B cell (primary cell): ENCODE results near the gene TECPR2. TPM values are rescaled to one million over a fixed set of nuclear protein-coding genes. Genes with fewer than 3 reads are reported as not detected.

Source experiments
- ATAC-seq: fragments of 200-7000 bp; cut with Tn5 transposase; one replicate; pipeline ENCODE4 v1.10.0; 2021; ENCODE audit warnings: low read depth, mild to moderate bottlenecking, moderate number of reproducible peaks, moderate library complexity
- CTCF ChIA-PET: fragments of 350-600 bp; sonication (Branson Sonifier 250); formaldehyde crosslinking; loops from one replicate; lab custom pipeline; 2021; ENCODE audit warnings: antibody characterized with exemption, inconsistent platforms; lab: Charles Lee
- POLR2A ChIA-PET: fragments of 350-600 bp; sonication (Branson Sonifier 250); formaldehyde crosslinking; loops from one replicate; lab custom pipeline; 2021; ENCODE audit warnings: antibody characterized with exemption; lab: Charles Lee
- DNase-seq: peaks from one replicate; pipeline ENCODE4 v3.0.0; 2013
- H2AFZ ChIP-seq: 2 replicates; pipeline ENCODE4 v1.6.1; 2012; ENCODE audit warnings: mild to moderate bottlenecking, low read depth, low read length; ENCODE audit not compliant: insufficient read depth, poor library complexity, severe bottlenecking
- H3K27ac ChIP-seq, 2 donors: 1 replicate in 1 of 2; 2 replicates in 1 of 2; pipeline ENCODE4 v1.5.1; 2012 to 2013; ENCODE audit warnings: low read length in 2 of 2, mild to moderate bottlenecking in 2 of 2, moderate library complexity in 1 of 2
- H3K27me3 ChIP-seq, 4 experiments: fragments of 200-600 bp in 1 of 4; sonication (generic) in 1 of 4; replicated peaks in 1 of 4; 1 replicate in 2 of 4; 2 replicates in 2 of 4; pipeline versions ENCODE4 v1.6.1 to v1.7.0; 2013 to 2016; ENCODE audit warnings: low read length in 3 of 4, mild to moderate bottlenecking in 2 of 4, mixed read lengths in 1 of 4, moderate library complexity in 1 of 4; ENCODE audit not compliant: insufficient read depth in 4 of 4, control insufficient read depth in 3 of 4; ENCODE audit errors: control extremely low read depth in 1 of 4
- H3K36me3 ChIP-seq, 2 experiments: replicated peaks in 1 of 2; 1 replicate in 1 of 2; 2 replicates in 1 of 2; pipeline versions ENCODE4 v1.6.1 to v1.7.1; 2013; ENCODE audit warnings: low read length in 1 of 2; ENCODE audit not compliant: insufficient read depth in 2 of 2, control insufficient read depth in 1 of 2; ENCODE audit errors: control extremely low read depth in 1 of 2, extremely low read depth in 1 of 2
- H3K4me1 ChIP-seq, 2 donors: fragments of 200-600 bp in 1 of 2; sonication (generic) in 1 of 2; 1 replicate in 1 of 2; 2 replicates in 1 of 2; pipeline versions ENCODE4 v1.5.1 to v1.6.1; 2013 to 2017; ENCODE audit warnings: low read length in 2 of 2; ENCODE audit not compliant: control insufficient read depth in 2 of 2, insufficient read depth in 2 of 2
- H3K4me2 ChIP-seq: replicated peaks from 2 replicates; pipeline ENCODE3; 2012; ENCODE audit warnings: mild to moderate bottlenecking, low read depth, low read length; ENCODE audit not compliant: poor library complexity, severe bottlenecking
- H3K4me3 ChIP-seq, 5 experiments: fragments of 200-600 bp in 1 of 5; sonication (generic) in 1 of 5; 1 replicate in 3 of 5; 2 replicates in 2 of 5; pipeline versions ENCODE4 v1.5.1 to v1.7.0; 2011 to 2016; ENCODE audit warnings: low read length in 4 of 5, mild to moderate bottlenecking in 4 of 5, low read depth in 2 of 5, control low read depth in 1 of 5, moderate library complexity in 1 of 5; ENCODE audit not compliant: insufficient read depth in 1 of 5; ENCODE audit errors: control extremely low read depth in 1 of 5, extremely low read depth in 1 of 5
- H3K79me2 ChIP-seq: fragments of 200-600 bp; sonication (generic); one replicate; pipeline ENCODE4 v1.6.0; 2016; ENCODE audit warnings: low read length; ENCODE audit not compliant: control insufficient read depth, insufficient read depth
- H3K9ac ChIP-seq: fragments of 200-600 bp; sonication (generic); 2 replicates; pipeline ENCODE4 v1.6.1; 2017; ENCODE audit warnings: mild to moderate bottlenecking, low read length, moderate library complexity
- H3K9me3 ChIP-seq, 3 donors: one replicate each; pipeline versions ENCODE4 v1.6.1 to v1.7.1; 2013; ENCODE audit warnings: low read length in 2 of 3; ENCODE audit not compliant: control insufficient read depth in 2 of 3, insufficient read depth in 1 of 3; ENCODE audit errors: control extremely low read depth in 1 of 3
- H4K20me1 ChIP-seq: 2 replicates; pipeline ENCODE4 v1.6.0; 2012; ENCODE audit warnings: mild to moderate bottlenecking, low read length; ENCODE audit not compliant: insufficient read depth, control insufficient read depth, poor library complexity, severe bottlenecking
- H3K27ac Mint-ChIP-seq: one replicate; pipeline ENCODE4 v1.8.0; 2021; ENCODE audit warnings: mixed read lengths
- H3K27me3 Mint-ChIP-seq: one replicate; pipeline ENCODE4 v1.8.0; 2021; ENCODE audit warnings: mixed read lengths
- H3K4me1 Mint-ChIP-seq: one replicate; pipeline ENCODE4 v1.8.0; 2021; ENCODE audit warnings: mixed read lengths
- H3K4me3 Mint-ChIP-seq: one replicate; pipeline ENCODE4 v1.8.0; 2021; ENCODE audit warnings: mixed read lengths
- H3K9me3 Mint-ChIP-seq: one replicate; pipeline ENCODE4 v1.8.0; 2022; ENCODE audit warnings: mixed read lengths; ENCODE audit not compliant: insufficient read depth
- EZH2 ChIP-seq: IDR thresholded peaks from 2 replicates; pipeline ENCODE4 v1.6.1; 2012; ENCODE audit warnings: borderline replicate concordance, low read depth, mild to moderate bottlenecking, moderate library complexity, low read length; ENCODE audit not compliant: insufficient read depth, poor library complexity, severe bottlenecking
- WGBS: methylation state at CpG from one replicate; pipeline ENCODE4 v1.1.5; 2013; ENCODE audit warnings: missing lambda C conversion rate; ENCODE audit not compliant: insufficient coverage; 5-methylcytosine and 5-hydroxymethylcytosine counted together
- intact Hi-C: fragments of 100-400 bp; cut with micrococcal nuclease; formaldehyde crosslinking; loops from one replicate; pipeline ENCODE4 v1.10.0; 2022
- polyA plus RNA-seq: library from polyadenylated mRNA; depleted of rRNA; stranded (reverse); fragments of >200 nt; gene quantifications from 2 replicates; pipeline ENCODE4 v1.2.3, GENCODE V29; 2012
- total RNA-seq, 2 donors: library from RNA; stranded (reverse); fragments of 120-200 nt in 1 of 2; gene quantifications; 1 replicate in 1 of 2; 2 replicates in 1 of 2; pipeline versions ENCODE4 v1.2.3 to v1.2.4, GENCODE V29; 2013 to 2022
- TF ChIP-seq, protein P1 (sequence below): fragments of 200-600 bp; IDR thresholded peaks from one replicate; pipeline ENCODE4 v1.8.0; 2022; ENCODE audit warnings: antibody characterized with exemption, mild to moderate bottlenecking

Gene TECPR2
- total and polyA plus RNA-seq, 2 donors (not counting 1 experiment from before 2014, with no cell fraction given): 4.7 to 10.8 TPM

GRCh38 chr14:102396521-102396920, 33.8 kb downstream of the TECPR2 start:
- no peak overlapping the region for H3K4me2 ChIP-seq
- Mint-ChIP-seq H3K9me3 (peaks cover 5% of the 10 kb centered on the region), H3K4me3 (no peak overlapping the region), H3K27me3 (no peaks in the 10 kb centered on the region), H3K4me1 (no peaks in the 10 kb centered on the region), H3K27ac (no peak overlapping the region)
- H3K27me3 ChIP-seq: no peaks in the 10 kb centered on the region
- H3K9ac ChIP-seq: no peak overlapping the region
- CTCF ChIA-PET: no interaction called here
- no peak overlapping the region for H3K4me3 ChIP-seq
- H3K9me3 ChIP-seq: peaks cover 4 to 37% (median 10%) of the 10 kb centered on the region in 3 donors
- WGBS: 94% methylated on average over 5 of the region's 7 CpGs
- no peak for DNase-seq
- no peak overlapping the region for H3K27ac ChIP-seq
- intact Hi-C loops: no loop called here
- no peak for ATAC-seq
- no peaks in the 10 kb centered on the region for H3K4me1 ChIP-seq
- H2AFZ ChIP-seq: no peak overlapping the region
- TF ChIP-seq, protein P1, sequence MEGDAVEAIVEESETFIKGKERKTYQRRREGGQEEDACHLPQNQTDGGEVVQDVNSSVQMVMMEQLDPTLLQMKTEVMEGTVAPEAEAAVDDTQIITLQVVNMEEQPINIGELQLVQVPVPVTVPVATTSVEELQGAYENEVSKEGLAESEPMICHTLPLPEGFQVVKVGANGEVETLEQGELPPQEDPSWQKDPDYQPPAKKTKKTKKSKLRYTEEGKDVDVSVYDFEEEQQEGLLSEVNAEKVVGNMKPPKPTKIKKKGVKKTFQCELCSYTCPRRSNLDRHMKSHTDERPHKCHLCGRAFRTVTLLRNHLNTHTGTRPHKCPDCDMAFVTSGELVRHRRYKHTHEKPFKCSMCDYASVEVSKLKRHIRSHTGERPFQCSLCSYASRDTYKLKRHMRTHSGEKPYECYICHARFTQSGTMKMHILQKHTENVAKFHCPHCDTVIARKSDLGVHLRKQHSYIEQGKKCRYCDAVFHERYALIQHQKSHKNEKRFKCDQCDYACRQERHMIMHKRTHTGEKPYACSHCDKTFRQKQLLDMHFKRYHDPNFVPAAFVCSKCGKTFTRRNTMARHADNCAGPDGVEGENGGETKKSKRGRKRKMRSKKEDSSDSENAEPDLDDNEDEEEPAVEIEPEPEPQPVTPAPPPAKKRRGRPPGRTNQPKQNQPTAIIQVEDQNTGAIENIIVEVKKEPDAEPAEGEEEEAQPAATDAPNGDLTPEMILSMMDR: no peak
- no peak for TF ChIP-seq EZH2
- H4K20me1 ChIP-seq: no peaks in the 10 kb centered on the region
- no peaks in the 10 kb centered on the region for H3K79me2 ChIP-seq
- POLR2A ChIA-PET: no interaction called here
- H3K36me3 ChIP-seq: peaks cover 0 to 3% of the 10 kb centered on the region in 2 experiments

- no peak overlapping the region for H3K27ac Mint-ChIP-seq
- Histone ChIP-seq H3K27me3 (no peaks in the 10 kb centered on the region), H2AFZ (no peak overlapping the region), H3K9ac (no peak overlapping the region), H3K4me3 (no peak overlapping the region), H4K20me1 (no peaks in the 10 kb centered on the region), H3K4me2 (no peak overlapping the region), H3K79me2 (no peaks in the 10 kb centered on the region), H3K36me3 (no peaks in the 10 kb centered on the region), H3K4me1 (no peaks in the 10 kb centered on the region), H3K9me3 (peaks cover 2 to 44% (median 23%) of the 10 kb centered on the region in 3 donors), H3K27ac (no peak overlapping the region)
- no peak for TF ChIP-seq EZH2
- TF ChIP-seq, protein P1: no peak
- ChIA-PET POLR2A (no interaction called here), CTCF (no interaction called here)
- no peak overlapping the region for H3K4me3 Mint-ChIP-seq
- H3K9me3 Mint-ChIP-seq: peaks cover 14% of the 10 kb centered on the region
- no peaks in the 10 kb centered on the region for H3K4me1 Mint-ChIP-seq
- no peak for DNase-seq
- intact Hi-C loops: no loop called here
- no peak for ATAC-seq
- H3K27me3 Mint-ChIP-seq: no peaks in the 10 kb centered on the region
These were observed 40.3 kb downstream of the TECPR2 start for GRCh38 chr14:102403028-102403427.
